Right lobe of liver (tissue), 4 donors: ENCODE results near the gene CACNB1.

Source experiments
- CTCF ChIP-seq, 4 donors: fragments of 200-600 bp in 3 of 4; fragments of 450-650 bp in 1 of 4; IDR thresholded peaks; one replicate each; pipeline versions ENCODE4 v1.5.1 to v1.8.0; 2016 to 2022; ENCODE audit warnings: antibody characterized with exemption in 4 of 4, mild to moderate bottlenecking in 2 of 4
- POLR2A ChIP-seq: fragments of 450-650 bp; IDR thresholded peaks from one replicate; pipeline ENCODE4 v1.6.1; 2017; ENCODE audit warnings: antibody characterized with exemption, mild to moderate bottlenecking
- donor health status: DM: no; HTN: no; CAD: no.
- donor health status: DM: no; HTN: no; CAD: no.
- donor health status: DM: no; HTN: yes; CAD: no.

GRCh38 chr17:39155654-39156053 lies 41.8 kb downstream of the CACNB1 start:
- no peak for TF ChIP-seq CTCF (IDR thresholded peaks at IDR 0.05)
- TF ChIP-seq POLR2A: no peak
